ENCODE measurements around the gene FABP3. TPM values are rescaled to one million over a fixed set of nuclear protein-coding genes. Genes with fewer than 3 reads are reported as not detected.

The FABP3 gene
- total RNA-seq, 1 experiment from 2014 or later = not detected

GRCh38 chr1:31415658-31416057 is 42.8 kb upstream of the FABP3 start:
- H3K27ac ChIP-seq = peak overlapping the region; percentile 58

GRCh38 chr1:31414980-31415370 is 42.1 kb upstream of the FABP3 start:
- ChIA-PET CTCF (interaction anchor here (0.5 kb wide), 1 partner anchor 163 kb away, joined by 3 read pairs; no protein-coding TSS in a partner anchor), POLR2A (ENCODE audit: unreplicated experiment) (interaction anchor here (0.6 kb wide), 1 partner anchor 370 kb away, joined by 5 read pairs; no protein-coding TSS in a partner anchor)
- Histone ChIP-seq H3K9me3 (ENCODE audit: insufficient read depth, low read depth) (no peaks in the 10 kb centered on the region), H3K27ac (peak overlapping the region; percentile 18; the same call in 1 of the 2 replicates), H3F3A (ENCODE audit: insufficient read depth, low read depth) (peaks cover 11% of the 10 kb centered on the region; the same call in 1 of the 2 replicates), H3K4me3 (peak overlapping the region; percentile 89; the same call in 1 of the 2 replicates), H3K36me3 (ENCODE audit: low read depth) (no peaks in the 10 kb centered on the region; the same call in 1 of the 2 replicates), H3K27me3 (ENCODE audit: insufficient read depth, low read depth) (no peaks in the 10 kb centered on the region), H3K9me2 (ENCODE audit: insufficient read depth) (no peaks in the 10 kb centered on the region), H4K20me1 (ENCODE audit: insufficient read depth) (no peaks in the 10 kb centered on the region), H3K4me1 (replicated peaks; ENCODE audit: insufficient read depth) (peaks cover 38% of the 10 kb centered on the region), H3K4me2 (peak overlapping the region; percentile 79), H3K79me2 (ENCODE audit: low read depth) (peaks cover 44% of the 10 kb centered on the region; the same call in 1 of the 2 replicates), H2AFZ (no peak overlapping the region)
- no TSS peak for BruUV-seq (replicated peaks)
- no peak for DNase-seq
- TF ChIP-seq EZH2 (IDR thresholded peaks at IDR 0.05; ENCODE audit: low read depth) = no peak
- TF ChIP-seq, protein P1, sequence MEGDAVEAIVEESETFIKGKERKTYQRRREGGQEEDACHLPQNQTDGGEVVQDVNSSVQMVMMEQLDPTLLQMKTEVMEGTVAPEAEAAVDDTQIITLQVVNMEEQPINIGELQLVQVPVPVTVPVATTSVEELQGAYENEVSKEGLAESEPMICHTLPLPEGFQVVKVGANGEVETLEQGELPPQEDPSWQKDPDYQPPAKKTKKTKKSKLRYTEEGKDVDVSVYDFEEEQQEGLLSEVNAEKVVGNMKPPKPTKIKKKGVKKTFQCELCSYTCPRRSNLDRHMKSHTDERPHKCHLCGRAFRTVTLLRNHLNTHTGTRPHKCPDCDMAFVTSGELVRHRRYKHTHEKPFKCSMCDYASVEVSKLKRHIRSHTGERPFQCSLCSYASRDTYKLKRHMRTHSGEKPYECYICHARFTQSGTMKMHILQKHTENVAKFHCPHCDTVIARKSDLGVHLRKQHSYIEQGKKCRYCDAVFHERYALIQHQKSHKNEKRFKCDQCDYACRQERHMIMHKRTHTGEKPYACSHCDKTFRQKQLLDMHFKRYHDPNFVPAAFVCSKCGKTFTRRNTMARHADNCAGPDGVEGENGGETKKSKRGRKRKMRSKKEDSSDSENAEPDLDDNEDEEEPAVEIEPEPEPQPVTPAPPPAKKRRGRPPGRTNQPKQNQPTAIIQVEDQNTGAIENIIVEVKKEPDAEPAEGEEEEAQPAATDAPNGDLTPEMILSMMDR (conservative IDR thresholded peaks at IDR 0.05) = no peak
- intact Hi-C loops (cut with micrococcal nuclease; ENCODE audit: unreplicated experiment) = no loop called here

More at GRCh38 chr1:31415658-31416057, 42.8 kb upstream of the FABP3 start:
- Histone ChIP-seq H3K9me3 (ENCODE audit: insufficient read depth, low read depth) (no peaks in the 10 kb centered on the region), H3K27me3 (ENCODE audit: insufficient read depth, low read depth) (no peaks in the 10 kb centered on the region), H3K4me2 (peak overlapping the region; percentile 79), H3K4me1 (replicated peaks; ENCODE audit: insufficient read depth) (peaks cover 38% of the 10 kb centered on the region), H3K9me2 (ENCODE audit: insufficient read depth) (no peaks in the 10 kb centered on the region), H3K79me2 (ENCODE audit: low read depth) (peaks cover 44% of the 10 kb centered on the region; the same call in 1 of the 2 replicates), H4K20me1 (ENCODE audit: insufficient read depth) (no peaks in the 10 kb centered on the region), H2AFZ (no peak overlapping the region), H3F3A (ENCODE audit: insufficient read depth, low read depth) (peaks cover 11% of the 10 kb centered on the region; the same call in 1 of the 2 replicates), H3K36me3 (ENCODE audit: low read depth) (no peaks in the 10 kb centered on the region; the same call in 1 of the 2 replicates), H3K4me3 (no peak overlapping the region)
- DNase-seq = no peak
- ChIA-PET POLR2A (ENCODE audit: unreplicated experiment) (no interaction called here), CTCF (no interaction called here)
- intact Hi-C loops (cut with micrococcal nuclease; ENCODE audit: unreplicated experiment) = no loop called here
- TF ChIP-seq EZH2 (IDR thresholded peaks at IDR 0.05; ENCODE audit: low read depth) = no peak
- TF ChIP-seq, protein P1 (conservative IDR thresholded peaks at IDR 0.05) = no peak
- BruUV-seq (replicated peaks) = no TSS peak

DNA sequence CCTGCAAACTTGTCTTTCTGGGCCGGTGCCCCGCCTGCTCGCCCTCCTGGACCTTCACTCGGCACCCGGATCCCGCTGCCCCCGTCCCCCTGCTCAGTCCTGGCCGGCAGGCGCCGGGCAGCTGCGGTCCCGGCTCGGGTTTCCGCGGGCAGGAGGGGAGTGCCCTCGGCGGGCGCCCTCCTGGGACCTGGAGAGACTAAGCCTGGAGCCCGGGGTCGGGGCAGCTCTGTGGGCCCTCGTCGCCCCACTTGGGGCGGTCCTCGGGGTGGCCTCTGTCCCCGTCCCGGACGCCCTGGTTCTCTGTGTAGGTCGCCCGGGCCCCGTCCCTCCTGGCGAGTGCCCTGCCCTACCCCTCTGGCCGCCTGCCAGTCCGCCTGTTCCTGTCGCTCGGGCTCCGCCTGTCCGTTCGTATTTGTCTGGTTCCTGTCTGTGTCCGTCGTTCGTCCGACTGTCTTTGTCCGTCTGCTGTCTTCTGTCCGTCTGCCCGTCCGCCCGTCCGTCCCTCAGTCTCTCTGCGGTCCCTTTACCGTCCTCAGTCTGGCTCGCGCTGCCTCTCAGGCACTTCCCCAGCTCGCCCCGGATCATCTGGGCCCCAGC is 40.6 kb upstream of the FABP3 start:
- no peak for TF ChIP-seq EZH2 (IDR thresholded peaks at IDR 0.05; ENCODE audit: low read depth)
- TF ChIP-seq, protein P1 (conservative IDR thresholded peaks at IDR 0.05) = no peak
- peaks cover 38% of the 10 kb centered on the region for H3K4me1 ChIP-seq (replicated peaks; ENCODE audit: insufficient read depth)
- H3F3A ChIP-seq (ENCODE audit: insufficient read depth, low read depth) = peaks cover 11% of the 10 kb centered on the region; the same call in 1 of the 2 replicates
- peak overlapping the region; percentile 79 for H3K4me2 ChIP-seq
- intact Hi-C loops (cut with micrococcal nuclease; ENCODE audit: unreplicated experiment) = loop anchor here (1.0 kb wide), 1 partner anchor 136 kb away; no protein-coding TSS in a partner anchor
- H3K36me3 ChIP-seq (ENCODE audit: low read depth) = no peaks in the 10 kb centered on the region; the same call in 1 of the 2 replicates
- no peaks in the 10 kb centered on the region for H3K9me2 ChIP-seq (ENCODE audit: insufficient read depth)
- no TSS peak for BruUV-seq (replicated peaks)
- peak overlapping the region; percentile 89 for H3K4me3 ChIP-seq
- peak overlapping the region; percentile 92 for H2AFZ ChIP-seq
- peak overlapping the region; percentile 37; the same call in 1 of the 2 replicates for H3K27ac ChIP-seq
- no peaks in the 10 kb centered on the region for H3K27me3 ChIP-seq (ENCODE audit: insufficient read depth, low read depth)
- DNase-seq = peak in 1 of 2 experiments; percentile 79
- ChIA-PET CTCF (interaction anchor here (0.7 to 1.6 kb wide), 2 partner anchors 19 to 441 kb away, joined by 3 to 9 read pairs; no protein-coding TSS in a partner anchor), POLR2A (ENCODE audit: unreplicated experiment) (interaction anchor here (0.7 kb wide), 1 partner anchor 29 kb away, joined by 9 read pairs; no protein-coding TSS in a partner anchor)
- no peaks in the 10 kb centered on the region for H3K9me3 ChIP-seq (ENCODE audit: insufficient read depth, low read depth)
- peaks cover 42% of the 10 kb centered on the region; the same call in 1 of the 2 replicates for H3K79me2 ChIP-seq (ENCODE audit: low read depth)
- no peaks in the 10 kb centered on the region for H4K20me1 ChIP-seq (ENCODE audit: insufficient read depth)

Data from PC-9 (cell line).